Measurements from ENCODE around the gene DQX1. TPM values are rescaled to one million over a fixed set of nuclear protein-coding genes. Genes with fewer than 3 reads are reported as not detected.

Gene DQX1
- total RNA-seq, 3 donors from 2014 or later (not counting 1 experiment from before 2014, with no cell fraction given), result 0.21 to 0.43 TPM; not detected in 1

DNA sequence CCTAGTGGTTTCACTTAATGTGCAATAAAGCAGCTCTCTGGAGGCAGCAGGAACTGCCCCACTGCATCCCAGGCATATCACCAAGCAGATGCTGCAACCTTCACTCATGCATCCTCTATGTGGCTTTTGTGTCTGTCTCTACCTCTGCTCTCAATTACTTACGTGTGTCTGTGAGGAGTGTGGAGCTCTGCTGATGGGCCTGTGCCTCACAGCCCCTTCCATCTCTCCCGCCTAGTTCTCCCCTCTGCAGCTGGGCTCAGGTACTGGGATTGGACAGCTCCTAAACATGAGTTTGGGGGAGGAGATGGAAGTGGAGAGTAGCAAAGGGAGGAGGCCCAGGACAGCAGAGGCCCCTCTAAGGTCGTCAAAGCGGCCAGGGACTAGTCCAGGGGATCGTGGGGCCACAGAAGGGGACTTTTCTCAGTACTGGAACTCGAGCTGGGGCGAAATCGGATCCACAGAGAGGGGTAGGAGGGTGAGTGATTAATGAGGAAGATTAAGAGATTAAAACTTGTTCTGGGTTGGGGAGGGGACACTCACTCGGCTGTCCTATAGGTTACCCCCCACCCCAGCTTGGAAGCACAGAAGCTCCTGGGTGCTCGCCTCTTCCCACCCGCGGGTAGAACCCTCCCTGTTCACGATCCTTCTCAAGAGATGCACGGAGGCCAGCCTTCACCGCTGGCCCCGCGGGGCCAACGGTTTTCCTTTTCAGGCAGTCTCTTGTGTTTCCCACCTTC is 24.5 kb downstream of the DQX1 start:
- intact Hi-C loops (cut with micrococcal nuclease), result no loop called here
- no peak overlapping the region for H3K27ac ChIP-seq (ENCODE audit: low read length)
- no peak overlapping the region for H3K4me3 ChIP-seq (ENCODE audit: low read length)
- H3K27me3 ChIP-seq (ENCODE audit: control insufficient read depth, insufficient read depth, low read length), result peaks cover 5% of the 10 kb centered on the region
- peaks cover 7% of the 10 kb centered on the region for H3K36me3 ChIP-seq (ENCODE audit: control insufficient read depth, insufficient read depth, low read length)
- TF ChIP-seq, protein P1, sequence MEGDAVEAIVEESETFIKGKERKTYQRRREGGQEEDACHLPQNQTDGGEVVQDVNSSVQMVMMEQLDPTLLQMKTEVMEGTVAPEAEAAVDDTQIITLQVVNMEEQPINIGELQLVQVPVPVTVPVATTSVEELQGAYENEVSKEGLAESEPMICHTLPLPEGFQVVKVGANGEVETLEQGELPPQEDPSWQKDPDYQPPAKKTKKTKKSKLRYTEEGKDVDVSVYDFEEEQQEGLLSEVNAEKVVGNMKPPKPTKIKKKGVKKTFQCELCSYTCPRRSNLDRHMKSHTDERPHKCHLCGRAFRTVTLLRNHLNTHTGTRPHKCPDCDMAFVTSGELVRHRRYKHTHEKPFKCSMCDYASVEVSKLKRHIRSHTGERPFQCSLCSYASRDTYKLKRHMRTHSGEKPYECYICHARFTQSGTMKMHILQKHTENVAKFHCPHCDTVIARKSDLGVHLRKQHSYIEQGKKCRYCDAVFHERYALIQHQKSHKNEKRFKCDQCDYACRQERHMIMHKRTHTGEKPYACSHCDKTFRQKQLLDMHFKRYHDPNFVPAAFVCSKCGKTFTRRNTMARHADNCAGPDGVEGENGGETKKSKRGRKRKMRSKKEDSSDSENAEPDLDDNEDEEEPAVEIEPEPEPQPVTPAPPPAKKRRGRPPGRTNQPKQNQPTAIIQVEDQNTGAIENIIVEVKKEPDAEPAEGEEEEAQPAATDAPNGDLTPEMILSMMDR (IDR thresholded peaks at IDR 0.05), result no peak
- H3K27ac Mint-ChIP-seq, result peak overlapping the region; percentile 46 to 90
- H3K9me3 ChIP-seq (ENCODE audit: control insufficient read depth, insufficient read depth, low read length), result no peaks in the 10 kb centered on the region
- peaks cover 39 to 75% of the 10 kb centered on the region in 2 donors for H3K4me1 Mint-ChIP-seq
- WGBS (ENCODE audit: insufficient coverage), result 83% methylated on average over 17 of the region's 18 CpGs
- peak overlapping the region; percentile 88 for H3K4me3 Mint-ChIP-seq
- DNase-seq (no peak), ATAC-seq (no peak)
- peaks cover 0 to 8% of the 10 kb centered on the region in 2 donors for H3K27me3 Mint-ChIP-seq (ENCODE audit: low read depth in 2 of 2)
- no peaks in the 10 kb centered on the region for H3K9me3 Mint-ChIP-seq
- H3K4me1 ChIP-seq (ENCODE audit: control insufficient read depth, insufficient read depth, low read length), result peaks cover 68% of the 10 kb centered on the region
- no peaks in the 10 kb centered on the region for H3K36me3 Mint-ChIP-seq

DNA sequence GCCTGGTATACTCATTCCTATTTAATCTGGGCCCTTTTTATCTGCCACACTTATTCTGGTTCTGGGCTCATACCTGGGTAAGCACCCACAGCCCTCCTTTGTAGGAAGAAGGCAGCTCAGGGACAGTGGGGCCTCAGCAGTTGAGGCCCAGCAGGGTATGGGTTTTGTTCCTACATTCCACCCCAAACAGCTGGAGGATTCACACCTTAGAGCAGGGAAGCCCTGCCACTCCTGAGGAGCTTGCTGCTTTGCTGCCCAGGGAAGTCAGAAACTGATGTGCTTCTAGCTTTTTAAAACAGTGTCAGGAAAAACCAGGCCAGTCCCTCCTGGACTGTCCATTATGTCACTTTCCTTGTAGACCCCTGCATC is 25.5 kb downstream of the DQX1 start:
- Histone ChIP-seq H3K27me3 (ENCODE audit: control insufficient read depth, insufficient read depth, low read length) (peaks cover 5% of the 10 kb centered on the region), H3K4me3 (ENCODE audit: low read length) (no peak overlapping the region), H3K36me3 (ENCODE audit: control insufficient read depth, insufficient read depth, low read length) (peaks cover 3% of the 10 kb centered on the region), H3K9me3 (ENCODE audit: control insufficient read depth, insufficient read depth, low read length) (no peaks in the 10 kb centered on the region), H3K4me1 (ENCODE audit: control insufficient read depth, insufficient read depth, low read length) (peaks cover 59% of the 10 kb centered on the region), H3K27ac (ENCODE audit: low read length) (no peak overlapping the region)
- H3K36me3 Mint-ChIP-seq, result no peaks in the 10 kb centered on the region
- ATAC-seq (no peak), DNase-seq (no peak)
- peak overlapping the region; percentile 13 for H3K4me3 Mint-ChIP-seq
- no peak overlapping the region for H3K27ac Mint-ChIP-seq
- no peaks in the 10 kb centered on the region for H3K9me3 Mint-ChIP-seq
- H3K27me3 Mint-ChIP-seq (ENCODE audit: low read depth in 2 of 2), result peaks cover 0 to 8% of the 10 kb centered on the region in 2 donors
- peaks cover 38 to 70% of the 10 kb centered on the region in 2 donors for H3K4me1 Mint-ChIP-seq
- TF ChIP-seq, protein P1 (IDR thresholded peaks at IDR 0.05), result no peak
- intact Hi-C loops (cut with micrococcal nuclease), result no loop called here

DNA sequence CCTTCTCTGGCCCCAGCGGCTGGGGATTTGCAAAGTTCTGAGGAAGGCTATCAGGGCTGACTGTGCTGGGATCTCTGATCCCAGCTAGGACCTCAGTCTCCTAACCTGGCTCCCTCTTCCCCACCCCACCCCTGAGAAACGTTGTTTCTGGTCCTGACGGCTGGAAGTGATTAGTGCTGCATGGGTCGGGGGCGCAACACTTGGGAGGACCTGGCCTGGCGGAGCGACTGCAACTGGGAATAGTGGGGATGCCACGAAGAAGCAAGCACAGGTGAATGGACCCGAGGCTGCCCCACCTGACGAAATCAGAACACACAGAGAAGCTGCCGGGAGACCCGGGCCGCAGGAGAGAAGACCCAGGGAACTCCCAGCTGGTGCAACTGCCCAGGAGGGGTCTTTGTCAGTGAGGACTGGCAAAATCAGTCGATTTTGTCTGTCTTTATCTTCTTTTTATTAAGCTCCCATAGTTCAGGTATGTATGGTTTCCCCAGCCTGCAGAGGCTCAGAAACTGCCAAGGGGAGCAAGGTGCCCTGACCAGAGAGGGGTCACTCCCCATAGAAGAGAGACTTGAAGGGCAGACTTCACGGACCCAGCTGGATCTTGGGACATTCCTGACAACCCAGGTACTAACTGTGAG is 26.0 kb downstream of the DQX1 start:
- Histone ChIP-seq H3K27ac (ENCODE audit: low read length) (no peak overlapping the region), H3K27me3 (ENCODE audit: control insufficient read depth, insufficient read depth, low read length) (peaks cover 5% of the 10 kb centered on the region), H3K36me3 (ENCODE audit: control insufficient read depth, insufficient read depth, low read length) (no peaks in the 10 kb centered on the region), H3K9me3 (ENCODE audit: control insufficient read depth, insufficient read depth, low read length) (no peaks in the 10 kb centered on the region), H3K4me3 (ENCODE audit: low read length) (no peak overlapping the region), H3K4me1 (ENCODE audit: control insufficient read depth, insufficient read depth, low read length) (peaks cover 56% of the 10 kb centered on the region)
- Mint-ChIP-seq H3K4me1 (peaks cover 36 to 65% of the 10 kb centered on the region in 2 donors), H3K4me3 (peak overlapping the region; percentile 56), H3K9me3 (no peaks in the 10 kb centered on the region), H3K36me3 (no peaks in the 10 kb centered on the region), H3K27me3 (ENCODE audit: low read depth in 2 of 2) (peaks cover 0 to 8% of the 10 kb centered on the region in 2 donors), H3K27ac (no peak overlapping the region)
- DNase-seq, result no peak
- TF ChIP-seq, protein P1 (IDR thresholded peaks at IDR 0.05), result no peak
- ATAC-seq, result no peak
- intact Hi-C loops (cut with micrococcal nuclease), result no loop called here
- 62% methylated on average over 15 of the region's 15 CpGs for WGBS (ENCODE audit: insufficient coverage)
